HepG2 (cell line): ENCODE results near the gene EFCAB11. TPM values are rescaled to one million over a fixed set of nuclear protein-coding genes. Genes with fewer than 3 reads are reported as not detected.

Source experiments
- ATAC-seq: fragments of 200-7000 bp; cut with Tn5 transposase; 3 replicates; pipeline ENCODE4 v1.9.1; 2020; ENCODE audit warnings: mild to moderate bottlenecking, moderate library complexity
- BruUV-seq: library from RNA; stranded (reverse); fragments of 400-500 nt; replicated peaks from 2 replicates; lab custom pipeline; 2021; lab: Mats Ljungman, UMichigan
- CTCF ChIA-PET: fragments of 300-600 bp; formaldehyde crosslinking; extraction: SDS; loops from one replicate; lab custom pipeline; 2021; ENCODE audit warnings: low total read pairs, inconsistent platforms, low intra/inter-chr PET ratio; lab: Yijun Ruan, JAX
- POLR2A ChIA-PET: fragments of 350-600 bp; sonication (Branson Sonifier 250); formaldehyde crosslinking; loops from one replicate; lab custom pipeline; 2020; ENCODE audit warnings: antibody characterized with exemption, inconsistent platforms; lab: Yijun Ruan, JAX
- DNase-seq: peaks from one replicate; pipeline ENCODE4 v3.0.0-alpha.2; 2015; ENCODE audit warnings: low spot score
- FAIRE-seq: peaks from 3 replicates; lab custom pipeline; 2011; peaks lifted over from hg19 to GRCh38; lab: Jason Lieb, UNC
- H2AFZ ChIP-seq: one replicate; pipeline ENCODE4 v1.6.1; 2011; ENCODE audit warnings: low read length, inconsistent platforms
- H3K27ac ChIP-seq: fragments of 300-600 bp; 3 replicates; pipeline ENCODE4 v1.8.0; 2011; ENCODE audit warnings: mixed run types, mild to moderate bottlenecking, mixed read lengths, low read length, inconsistent platforms; ENCODE audit not compliant: insufficient read depth; ENCODE audit errors: extremely low read length
- H3K27me3 ChIP-seq, 2 experiments: fragments of 200-600 bp in 1 of 2; 2 replicates in 1 of 2; 3 replicates in 1 of 2; pipeline versions ENCODE4 v1.6.0 to v1.8.0; 2011; ENCODE audit warnings: low read length in 2 of 2, mild to moderate bottlenecking in 2 of 2, moderate library complexity in 2 of 2, inconsistent platforms in 1 of 2; ENCODE audit not compliant: insufficient read depth in 2 of 2, control insufficient read depth in 1 of 2
- H3K36me3 ChIP-seq, 2 experiments: fragments of 200-600 bp in 1 of 2; replicated peaks in 1 of 2; 2 replicates in 1 of 2; 3 replicates in 1 of 2; pipeline versions ENCODE4 v1.5.1 to v1.8.0; 2011; ENCODE audit warnings: low read length in 2 of 2, inconsistent platforms in 1 of 2; ENCODE audit not compliant: insufficient read depth in 2 of 2, control insufficient read depth in 1 of 2
- H3K4me1 ChIP-seq: 2 replicates; pipeline ENCODE4 v1.5.1; 2012; ENCODE audit warnings: low read length, inconsistent platforms; ENCODE audit not compliant: insufficient read depth
- H3K4me2 ChIP-seq: 2 replicates; pipeline ENCODE4 v1.6.0; 2011; ENCODE audit warnings: low read depth, low read length, inconsistent platforms
- H3K4me3 ChIP-seq, 3 experiments: fragments of 200-600 bp in 1 of 3; sonication (generic), shearing (Covaris generic) in 1 of 3; replicated peaks in 1 of 3; 2 replicates each; pipeline ENCODE4 v1.5.1; 2011 to 2016; ENCODE audit warnings: low read length in 3 of 3, inconsistent platforms in 2 of 3, low read depth in 2 of 3, mild to moderate bottlenecking in 2 of 3, control low read depth in 1 of 3, mixed read lengths in 1 of 3; ENCODE audit not compliant: insufficient read depth in 1 of 3
- H3K79me2 ChIP-seq: one replicate; pipeline ENCODE4 v1.6.1; 2011; ENCODE audit warnings: low read length, inconsistent platforms; ENCODE audit not compliant: insufficient read depth
- H3K9ac ChIP-seq: 2 replicates; pipeline ENCODE4 v1.6.0; 2011; ENCODE audit warnings: mild to moderate bottlenecking, low read depth, low read length, inconsistent platforms; ENCODE audit not compliant: insufficient read depth
- H3K9me3 ChIP-seq: 2 replicates; pipeline ENCODE4 v1.5.1; 2012; ENCODE audit warnings: mild to moderate bottlenecking, low read length
- H4K20me1 ChIP-seq: 2 replicates; pipeline ENCODE4 v1.6.0; 2011; ENCODE audit warnings: inconsistent platforms, mild to moderate bottlenecking, low read length, moderate library complexity; ENCODE audit not compliant: insufficient read depth
- MIER2 ChIP-seq: IDR thresholded peaks from 2 replicates; pipeline ENCODE4 v1.6.1; 2016; ENCODE audit warnings: missing biosample characterization, missing genetic modification reagents
- SATB2 ChIP-seq: sonication (generic); formaldehyde crosslinking; IDR thresholded peaks from 2 replicates; pipeline ENCODE4 v1.5.0; 2020; ENCODE audit warnings: missing genetic modification reagents
- ZNF124 ChIP-seq: sonication (generic); formaldehyde crosslinking; IDR thresholded peaks from 2 replicates; pipeline ENCODE4 v1.4.0; 2020; ENCODE audit warnings: missing genetic modification reagents
- ZNF660 ChIP-seq: sonication (generic); formaldehyde crosslinking; IDR thresholded peaks from 2 replicates; pipeline ENCODE4 v1.5.1; 2020; ENCODE audit warnings: mild to moderate bottlenecking, low read depth, missing genetic modification reagents, borderline replicate concordance
- ZNF773 ChIP-seq: sonication (generic); formaldehyde crosslinking; IDR thresholded peaks from 2 replicates; pipeline ENCODE4 v1.4.0; 2020; ENCODE audit warnings: missing genetic modification reagents, borderline replicate concordance
- WGBS: methylation state at CpG from one replicate; pipeline ENCODE4 v1.1.6; 2017; ENCODE audit warnings: low lambda C conversion rate; 5-methylcytosine and 5-hydroxymethylcytosine counted together
- in situ Hi-C: cut with HindIII; loops from 2 replicates; pipeline ENCODE4 v1.10.0; 2017; ENCODE audit warnings: low pct_unique_long_range_greater_than_20kb; ENCODE audit not compliant: extremely low pct_ligation_motif_present
- intact Hi-C: fragments of 100-400 bp; cut with micrococcal nuclease; formaldehyde crosslinking; loops from one replicate; pipeline ENCODE4 v1.10.0; 2022; ENCODE audit not compliant: unreplicated experiment
- polyA plus RNA-seq, 8 experiments: library from polyadenylated mRNA; depleted of rRNA in 3 of 8; stranded (reverse) in 7 of 8; unstranded in 1 of 8; fragments of >200 nt; fragmentation: Illumina TruSeq in 4 of 8; extraction: Trizol in 4 of 8; gene quantifications; 2 replicates each; pipeline versions ENCODE4 v1.2.1 to v1.2.3, GENCODE V29; 2011 to 2016; ENCODE audit warnings: low read depth in 4 of 8, missing spikeins in 1 of 8, mixed read lengths in 1 of 8; ENCODE audit not compliant: insufficient read depth in 1 of 8
- total RNA-seq, 5 experiments: library from RNA; depleted of rRNA; stranded (reverse); fragments of >200 nt; fragmentation: Illumina TruSeq; extraction: Trizol; gene quantifications; 2 replicates each; pipeline ENCODE4 v1.2.3, GENCODE V29; 2016; ENCODE audit warnings: low read depth in 1 of 5
- TF ChIP-seq, protein P1 (sequence below): sonication (generic); formaldehyde crosslinking; IDR thresholded peaks from 2 replicates; pipeline ENCODE4 v1.8.0; 2022; ENCODE audit warnings: mild to moderate bottlenecking, missing genetic modification reagents, borderline replicate concordance
- TF ChIP-seq, protein P2 (sequence below): sonication (generic); formaldehyde crosslinking; IDR thresholded peaks from 2 replicates; pipeline ENCODE4 v1.8.0; 2022; ENCODE audit warnings: mild to moderate bottlenecking, missing genetic modification reagents; ENCODE audit not compliant: insufficient replicate concordance
- TF ChIP-seq, protein P3 (sequence below): sonication (generic); formaldehyde crosslinking; IDR thresholded peaks from 2 replicates; pipeline ENCODE4 v1.4.0; 2020; ENCODE audit warnings: low read depth, mild to moderate bottlenecking, missing genetic modification reagents

Gene EFCAB11
- total and polyA plus RNA-seq, 2 of the 13 experiments (the other 11 are each of a cell fraction or from before 2014, with no cell fraction given): 8.2 to 31.5 TPM

DNA sequence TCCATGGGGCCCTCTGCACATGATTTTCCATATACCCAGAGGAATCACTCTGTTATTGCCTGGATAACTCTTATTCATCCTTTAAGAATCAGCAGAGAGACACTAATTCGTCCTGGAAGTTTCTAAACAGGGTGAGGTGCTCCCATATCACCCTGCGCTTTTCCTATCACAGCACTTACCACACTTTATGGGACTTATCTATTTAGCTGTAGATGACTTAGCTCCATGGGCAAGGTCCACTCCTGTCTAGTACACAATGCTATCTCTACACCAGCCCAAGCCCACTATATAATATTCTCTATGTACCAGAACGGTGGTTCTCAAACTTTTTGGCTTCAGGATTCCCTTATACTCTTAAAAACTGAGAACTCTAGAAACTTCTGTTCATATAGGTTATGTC lies 111.7 kb downstream of the EFCAB11 start:
- in situ Hi-C loops: no loop called here
- intact Hi-C loops: no loop called here
- Histone ChIP-seq H3K79me2 (no peaks in the 10 kb centered on the region), H3K4me2 (no peak overlapping the region), H3K27me3 (no peaks in the 10 kb centered on the region), H3K27ac (no peak overlapping the region), H4K20me1 (no peaks in the 10 kb centered on the region), H3K9me3 (no peaks in the 10 kb centered on the region), H3K4me3 (no peak overlapping the region), H2AFZ (no peak overlapping the region), H3K4me1 (peaks cover 5% of the 10 kb centered on the region), H3K9ac (no peak overlapping the region), H3K36me3 (no peaks in the 10 kb centered on the region)
- TF ChIP-seq, protein P1, sequence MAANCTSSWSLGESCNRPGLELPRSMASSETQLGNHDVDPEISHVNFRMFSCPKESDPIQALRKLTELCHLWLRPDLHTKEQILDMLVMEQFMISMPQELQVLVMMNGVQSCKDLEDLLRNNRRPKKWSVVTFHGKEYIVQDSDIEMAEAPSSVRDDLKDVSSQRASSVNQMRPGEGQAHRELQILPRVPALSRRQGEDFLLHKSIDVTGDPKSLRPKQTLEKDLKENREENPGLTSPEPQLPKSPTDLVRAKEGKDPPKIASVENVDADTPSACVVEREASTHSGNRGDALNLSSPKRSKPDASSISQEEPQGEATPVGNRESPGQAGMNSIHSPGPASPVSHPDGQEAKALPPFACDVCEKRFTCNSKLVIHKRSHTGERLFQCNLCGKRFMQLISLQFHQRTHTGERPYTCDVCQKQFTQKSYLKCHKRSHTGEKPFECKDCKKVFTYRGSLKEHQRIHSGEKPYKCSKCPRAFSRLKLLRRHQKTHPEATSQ (CRISPR knock-in tag): no peak
- TF ChIP-seq SATB2 (CRISPR knock-in tag) (no peak), ZNF660 (no peak), ZNF124 (CRISPR knock-in tag) (no peak), MIER2 (CRISPR knock-in tag) (no peak), ZNF773 (no peak)
- TF ChIP-seq, protein P2, sequence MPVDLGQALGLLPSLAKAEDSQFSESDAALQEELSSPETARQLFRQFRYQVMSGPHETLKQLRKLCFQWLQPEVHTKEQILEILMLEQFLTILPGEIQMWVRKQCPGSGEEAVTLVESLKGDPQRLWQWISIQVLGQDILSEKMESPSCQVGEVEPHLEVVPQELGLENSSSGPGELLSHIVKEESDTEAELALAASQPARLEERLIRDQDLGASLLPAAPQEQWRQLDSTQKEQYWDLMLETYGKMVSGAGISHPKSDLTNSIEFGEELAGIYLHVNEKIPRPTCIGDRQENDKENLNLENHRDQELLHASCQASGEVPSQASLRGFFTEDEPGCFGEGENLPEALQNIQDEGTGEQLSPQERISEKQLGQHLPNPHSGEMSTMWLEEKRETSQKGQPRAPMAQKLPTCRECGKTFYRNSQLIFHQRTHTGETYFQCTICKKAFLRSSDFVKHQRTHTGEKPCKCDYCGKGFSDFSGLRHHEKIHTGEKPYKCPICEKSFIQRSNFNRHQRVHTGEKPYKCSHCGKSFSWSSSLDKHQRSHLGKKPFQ (CRISPR knock-in tag): no peak
- TF ChIP-seq, protein P3, sequence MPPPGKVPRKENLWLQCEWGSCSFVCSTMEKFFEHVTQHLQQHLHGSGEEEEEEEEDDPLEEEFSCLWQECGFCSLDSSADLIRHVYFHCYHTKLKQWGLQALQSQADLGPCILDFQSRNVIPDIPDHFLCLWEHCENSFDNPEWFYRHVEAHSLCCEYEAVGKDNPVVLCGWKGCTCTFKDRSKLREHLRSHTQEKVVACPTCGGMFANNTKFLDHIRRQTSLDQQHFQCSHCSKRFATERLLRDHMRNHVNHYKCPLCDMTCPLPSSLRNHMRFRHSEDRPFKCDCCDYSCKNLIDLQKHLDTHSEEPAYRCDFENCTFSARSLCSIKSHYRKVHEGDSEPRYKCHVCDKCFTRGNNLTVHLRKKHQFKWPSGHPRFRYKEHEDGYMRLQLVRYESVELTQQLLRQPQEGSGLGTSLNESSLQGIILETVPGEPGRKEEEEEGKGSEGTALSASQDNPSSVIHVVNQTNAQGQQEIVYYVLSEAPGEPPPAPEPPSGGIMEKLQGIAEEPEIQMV: no peak
- ChIA-PET CTCF (no interaction called here), POLR2A (no interaction called here)
- FAIRE-seq (no peak), DNase-seq (peak; percentile 15), ATAC-seq (peak; percentile 73)
- 83% methylated on average over 3 of the region's 3 CpGs for WGBS
- no TSS peak for BruUV-seq
